ENCODE data around the gene FBLN2.

FBLN2 gene

DNA sequence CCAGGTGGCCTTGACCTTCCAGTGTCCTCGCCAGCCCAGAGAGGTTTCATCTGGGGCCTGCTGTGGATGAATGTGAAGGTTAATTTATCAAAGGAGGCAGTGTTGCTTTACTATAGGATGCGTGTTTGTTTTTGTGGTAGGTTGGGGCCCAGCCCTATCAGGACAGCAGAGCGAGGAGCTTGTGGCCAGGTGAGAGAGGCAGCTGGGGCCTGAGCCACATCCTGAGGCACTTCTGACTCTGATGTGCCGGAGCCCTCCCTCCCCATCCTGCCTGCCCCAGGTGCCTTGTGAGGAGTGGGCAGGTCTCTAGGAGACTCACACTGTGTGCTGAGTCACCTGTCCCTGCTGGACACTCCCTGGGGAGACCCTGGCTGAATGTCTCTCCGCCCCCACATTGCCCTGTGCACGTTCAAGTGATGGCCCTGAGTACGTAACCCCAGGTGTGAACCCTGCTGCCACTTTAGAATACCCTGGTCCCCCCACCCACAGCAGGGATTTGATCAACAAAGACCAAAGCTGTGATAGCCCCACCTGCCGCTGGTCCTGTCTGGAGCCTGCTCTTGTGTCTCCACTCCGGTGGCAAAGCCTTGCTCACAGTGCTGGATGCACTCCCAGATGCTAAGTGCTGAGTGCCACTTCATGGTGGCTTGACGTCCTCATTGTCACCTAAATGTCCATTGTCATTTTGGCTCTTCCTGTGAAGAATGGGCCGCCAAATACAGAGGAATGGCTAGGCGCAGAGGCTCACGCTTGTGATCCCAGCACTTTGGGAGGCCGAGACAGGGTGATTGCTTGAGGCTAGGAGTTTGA lies 16.0 kb downstream of the FBLN2 start:
- no peaks in the 10 kb centered on the region for H3K4me1 ChIP-seq (ENCODE audit: low read length)
- no peaks in the 10 kb centered on the region for H3K36me3 ChIP-seq (replicated peaks; ENCODE audit: low read depth, low read length)
- no peak overlapping the region for H3K4me3 ChIP-seq (ENCODE audit: low read length)
- H3K27ac ChIP-seq (ENCODE audit: low read length), result no peak overlapping the region
- no peak overlapping the region for H3K4me2 ChIP-seq (ENCODE audit: low read length)
- peaks cover 20% of the 10 kb centered on the region for H3K27me3 ChIP-seq (ENCODE audit: low read depth, low read length)
- no peak overlapping the region for H3K9ac ChIP-seq (ENCODE audit: low read length)
- no peak overlapping the region for H2AFZ ChIP-seq (ENCODE audit: low read depth, low read length)
- no peaks in the 10 kb centered on the region for H3K9me3 ChIP-seq (ENCODE audit: insufficient read depth, low read length)
- H4K20me1 ChIP-seq (ENCODE audit: insufficient read depth, low read length), result no peaks in the 10 kb centered on the region
- H3K79me2 ChIP-seq (ENCODE audit: low read length), result no peaks in the 10 kb centered on the region
- no peak for TF ChIP-seq EZH2phosphoT487 (IDR thresholded peaks at IDR 0.05; ENCODE audit: low read depth)
- TF ChIP-seq, protein P1, sequence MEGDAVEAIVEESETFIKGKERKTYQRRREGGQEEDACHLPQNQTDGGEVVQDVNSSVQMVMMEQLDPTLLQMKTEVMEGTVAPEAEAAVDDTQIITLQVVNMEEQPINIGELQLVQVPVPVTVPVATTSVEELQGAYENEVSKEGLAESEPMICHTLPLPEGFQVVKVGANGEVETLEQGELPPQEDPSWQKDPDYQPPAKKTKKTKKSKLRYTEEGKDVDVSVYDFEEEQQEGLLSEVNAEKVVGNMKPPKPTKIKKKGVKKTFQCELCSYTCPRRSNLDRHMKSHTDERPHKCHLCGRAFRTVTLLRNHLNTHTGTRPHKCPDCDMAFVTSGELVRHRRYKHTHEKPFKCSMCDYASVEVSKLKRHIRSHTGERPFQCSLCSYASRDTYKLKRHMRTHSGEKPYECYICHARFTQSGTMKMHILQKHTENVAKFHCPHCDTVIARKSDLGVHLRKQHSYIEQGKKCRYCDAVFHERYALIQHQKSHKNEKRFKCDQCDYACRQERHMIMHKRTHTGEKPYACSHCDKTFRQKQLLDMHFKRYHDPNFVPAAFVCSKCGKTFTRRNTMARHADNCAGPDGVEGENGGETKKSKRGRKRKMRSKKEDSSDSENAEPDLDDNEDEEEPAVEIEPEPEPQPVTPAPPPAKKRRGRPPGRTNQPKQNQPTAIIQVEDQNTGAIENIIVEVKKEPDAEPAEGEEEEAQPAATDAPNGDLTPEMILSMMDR (IDR thresholded peaks at IDR 0.05; ENCODE audit: low read depth, low read length), result no peak

DNA sequence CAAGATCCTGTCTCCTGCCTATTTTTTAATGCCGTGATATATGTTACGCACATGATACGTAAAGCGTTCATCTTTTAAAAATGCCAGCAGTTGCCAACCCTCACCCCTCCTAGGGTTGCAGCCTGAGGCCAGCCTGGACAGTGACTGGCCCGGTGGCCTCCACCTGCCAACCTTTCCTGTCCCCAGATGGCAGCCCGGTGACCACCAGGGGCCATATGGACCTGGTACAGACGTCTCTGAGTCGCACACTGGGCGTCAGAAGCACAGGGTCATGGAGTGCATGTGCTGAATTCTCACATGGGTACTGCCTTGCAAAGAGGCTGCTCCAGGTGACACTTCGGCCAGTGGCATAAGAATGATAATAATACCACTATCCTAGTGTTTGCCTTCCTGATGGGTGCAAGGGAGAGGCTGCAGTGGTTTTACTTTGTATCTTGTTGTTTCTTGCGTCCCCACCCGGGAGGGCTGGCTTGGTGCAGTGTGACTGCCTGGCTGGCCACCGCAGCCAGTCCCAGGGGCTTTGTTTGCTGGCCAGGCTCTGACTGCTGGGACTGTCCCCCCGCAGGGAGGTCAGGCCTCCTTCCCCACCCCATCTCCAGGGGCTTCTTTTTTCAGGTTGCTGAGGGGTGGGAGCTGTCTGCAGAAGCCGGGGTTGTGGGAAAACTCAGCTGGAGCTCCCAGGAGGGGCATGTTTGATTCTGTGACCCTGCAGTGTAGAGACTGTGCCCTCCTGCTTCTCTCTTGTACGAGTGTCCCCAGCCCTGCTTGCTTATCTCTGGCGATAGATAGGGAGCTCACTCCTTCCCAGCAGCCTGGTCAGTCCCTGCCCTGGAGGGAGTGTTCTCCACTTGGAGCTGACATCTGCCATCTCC lies 16.9 kb downstream of the FBLN2 start:
- peaks cover 12% of the 10 kb centered on the region for H3K27me3 ChIP-seq (ENCODE audit: low read depth, low read length)
- no peak overlapping the region for H3K4me2 ChIP-seq (ENCODE audit: low read length)
- H3K4me1 ChIP-seq (ENCODE audit: low read length), result no peaks in the 10 kb centered on the region
- H3K9ac ChIP-seq (ENCODE audit: low read length), result no peak overlapping the region
- H3K79me2 ChIP-seq (ENCODE audit: low read length), result no peaks in the 10 kb centered on the region
- H3K27ac ChIP-seq (ENCODE audit: low read length), result no peak overlapping the region
- H3K4me3 ChIP-seq (ENCODE audit: low read length), result no peak overlapping the region
- H2AFZ ChIP-seq (ENCODE audit: low read depth, low read length), result no peak overlapping the region
- no peaks in the 10 kb centered on the region for H3K9me3 ChIP-seq (ENCODE audit: insufficient read depth, low read length)
- no peaks in the 10 kb centered on the region for H4K20me1 ChIP-seq (ENCODE audit: insufficient read depth, low read length)
- no peak for TF ChIP-seq EZH2phosphoT487 (IDR thresholded peaks at IDR 0.05; ENCODE audit: low read depth)
- TF ChIP-seq, protein P1 (IDR thresholded peaks at IDR 0.05; ENCODE audit: low read depth, low read length), result no peak
- H3K36me3 ChIP-seq (replicated peaks; ENCODE audit: low read depth, low read length), result no peaks in the 10 kb centered on the region

DNA sequence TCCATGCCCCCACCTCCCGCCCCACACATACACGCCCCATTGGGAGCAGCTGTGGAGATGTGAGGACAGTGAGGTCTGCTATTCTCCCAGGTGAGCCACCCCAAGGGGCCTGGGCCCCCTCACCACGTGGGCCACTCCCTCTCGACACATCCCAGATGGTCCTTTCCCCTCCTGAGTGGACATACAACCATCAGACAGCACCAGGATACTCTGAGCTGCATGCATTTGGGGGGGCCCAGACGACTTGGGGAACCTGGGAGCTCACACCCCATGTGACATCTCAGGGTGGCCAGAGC lies 17.5 kb downstream of the FBLN2 start:
- no peaks in the 10 kb centered on the region for H3K36me3 ChIP-seq (replicated peaks; ENCODE audit: low read depth, low read length)
- no peaks in the 10 kb centered on the region for H3K4me1 ChIP-seq (ENCODE audit: low read length)
- H3K27me3 ChIP-seq (ENCODE audit: low read depth, low read length), result peaks cover 6% of the 10 kb centered on the region; the same call in 1 of the 2 replicates

More for the DNA sequence above, 17.5 kb downstream of the FBLN2 start:
- Histone ChIP-seq H4K20me1 (ENCODE audit: insufficient read depth, low read length) (no peaks in the 10 kb centered on the region), H3K9ac (ENCODE audit: low read length) (no peak overlapping the region), H3K4me2 (ENCODE audit: low read length) (no peak overlapping the region), H3K4me3 (ENCODE audit: low read length) (no peak overlapping the region), H3K79me2 (ENCODE audit: low read length) (no peaks in the 10 kb centered on the region), H3K27ac (ENCODE audit: low read length) (no peak overlapping the region), H2AFZ (ENCODE audit: low read depth, low read length) (no peak overlapping the region), H3K9me3 (ENCODE audit: insufficient read depth, low read length) (no peaks in the 10 kb centered on the region)
- TF ChIP-seq, protein P1 (IDR thresholded peaks at IDR 0.05; ENCODE audit: low read depth, low read length), result no peak
- no peak for TF ChIP-seq EZH2phosphoT487 (IDR thresholded peaks at IDR 0.05; ENCODE audit: low read depth)
